Smooth muscle cell of the umbilical artery (primary cell): ENCODE results near the gene LAD1. TPM values are rescaled to one million over a fixed set of nuclear protein-coding genes. Genes with fewer than 3 reads are reported as not detected.

Experiments
- total RNA-seq: library from RNA; depleted of rRNA; stranded (reverse); fragments of >200 nt; gene quantifications from 2 replicates; pipeline ENCODE4 v1.2.3, GENCODE V29; 2014

The LAD1 gene, protein sequence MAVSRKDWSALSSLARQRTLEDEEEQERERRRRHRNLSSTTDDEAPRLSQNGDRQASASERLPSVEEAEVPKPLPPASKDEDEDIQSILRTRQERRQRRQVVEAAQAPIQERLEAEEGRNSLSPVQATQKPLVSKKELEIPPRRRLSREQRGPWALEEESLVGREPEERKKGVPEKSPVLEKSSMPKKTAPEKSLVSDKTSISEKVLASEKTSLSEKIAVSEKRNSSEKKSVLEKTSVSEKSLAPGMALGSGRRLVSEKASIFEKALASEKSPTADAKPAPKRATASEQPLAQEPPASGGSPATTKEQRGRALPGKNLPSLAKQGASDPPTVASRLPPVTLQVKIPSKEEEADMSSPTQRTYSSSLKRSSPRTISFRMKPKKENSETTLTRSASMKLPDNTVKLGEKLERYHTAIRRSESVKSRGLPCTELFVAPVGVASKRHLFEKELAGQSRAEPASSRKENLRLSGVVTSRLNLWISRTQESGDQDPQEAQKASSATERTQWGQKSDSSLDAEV
- total RNA-seq, result not detected in 2 replicates

DNA sequence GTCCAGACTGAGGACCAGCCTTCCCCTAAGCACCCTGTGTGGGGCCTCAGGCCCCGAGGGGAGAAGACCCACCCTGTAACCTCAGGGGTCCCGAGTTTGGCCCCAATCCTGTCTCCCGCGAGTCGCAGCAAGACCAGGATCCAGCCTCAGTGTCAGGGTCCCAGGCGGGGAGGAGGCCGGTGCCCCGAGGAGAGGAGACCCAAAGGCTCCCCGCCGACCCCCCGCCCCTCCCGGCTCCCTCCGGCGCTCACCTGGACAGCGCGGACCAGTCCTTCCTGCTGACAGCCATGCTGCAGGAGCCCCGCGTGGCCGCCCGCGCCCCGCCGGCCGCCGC, at the start of gene LAD1:
Gene LAD1, minus strand, starts transcription at position 307 of the 334 bp plus-strand sequence. Its CDS starts 18 bp downstream, at position 289.

DNA sequence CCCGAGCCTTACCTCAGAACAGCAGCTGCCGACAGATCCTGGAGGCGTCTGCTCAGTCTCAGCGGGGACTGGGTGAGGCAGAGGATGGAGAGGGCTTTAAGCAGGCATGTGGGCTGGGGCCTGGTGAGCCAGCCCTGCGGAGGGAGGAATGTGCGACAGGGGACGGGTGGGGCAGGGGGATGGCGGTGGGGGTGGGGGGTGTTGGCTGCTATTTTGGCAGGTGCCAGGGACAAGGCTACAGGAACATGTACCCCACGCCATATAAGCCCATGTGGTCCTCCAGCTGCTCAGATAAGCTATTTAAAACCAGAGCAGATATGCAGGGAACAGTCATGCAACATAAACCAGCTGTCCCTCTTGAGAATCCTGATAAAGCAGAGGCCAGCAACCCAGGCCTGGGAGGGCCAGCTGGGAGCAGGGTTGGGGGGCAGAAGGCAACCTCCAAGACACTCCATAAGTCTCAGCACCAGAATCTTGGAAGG, 21.5 kb downstream of the LAD1 start, which contains the start of gene TNNT2:
Gene TNNT2, minus strand, starts transcription at position 70 of the 482 bp plus-strand sequence. CDS start 4,426 bp downstream, outside the sequence.

Other genes starting within 250 kb of the LAD1 start
- 75.8 and 110 TPM in 2 replicates for gene TMEM9, start 244.8 kb downstream of the LAD1 start, total RNA-seq
- under 0.01 and 0.23 TPM in 2 replicates for gene IGFN1, start 208.5 kb downstream of the LAD1 start, total RNA-seq
- 0.30 and 3.5 TPM in 2 replicates for gene PKP1, start 115.8 kb downstream of the LAD1 start, total RNA-seq
- gene TNNT2, start 21.6 kb downstream of the LAD1 start, total RNA-seq, result not detected in 2 replicates
- under 0.01 TPM in 1 of 2 replicates, not detected in the other for gene TNNI1, start 22.4 kb upstream of the LAD1 start, total RNA-seq
- gene PHLDA3, start 69.9 kb upstream of the LAD1 start, total RNA-seq, result 120 and 124 TPM in 2 replicates
- 1,211 and 1,696 TPM in 2 replicates for gene CSRP1, start 107.8 kb upstream of the LAD1 start, total RNA-seq
- 41.3 and 123 TPM in 2 replicates for gene NAV1, start 139.8 kb upstream of the LAD1 start, total RNA-seq